ENCODE measurements around the gene NFU1.
"Not testable (repeated sequence)": the region's sequence is repeated elsewhere in the genome, so short reads cannot be mapped to it uniquely, and the experiment has no call there.

Gene NFU1

DNA sequence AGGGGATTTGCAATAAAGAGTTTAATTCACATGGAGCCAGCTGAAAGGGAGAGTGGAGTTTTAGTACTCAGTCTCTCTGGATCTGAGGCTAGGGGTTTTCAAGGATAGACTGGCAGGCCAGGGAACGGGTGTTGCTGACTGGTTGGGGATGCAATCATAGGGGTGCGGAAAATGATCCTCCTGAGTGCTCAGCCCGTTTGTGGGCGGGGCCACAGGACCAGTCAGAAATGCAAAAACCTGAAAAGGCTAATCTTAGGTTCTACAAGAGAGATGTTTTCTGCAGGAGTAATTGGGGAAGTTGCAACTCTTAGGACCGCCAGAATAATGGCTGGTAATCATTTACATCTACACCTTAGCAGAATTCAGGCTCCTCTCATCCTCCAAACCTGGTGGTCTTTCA, 2.5 kb downstream of the NFU1 start:
- no peaks in the 10 kb centered on the region for H3K27me3 ChIP-seq (ENCODE audit: insufficient read depth, low read depth, severe bottlenecking)
- H3K9me3 ChIP-seq (ENCODE audit: severe bottlenecking) = no peaks in the 10 kb centered on the region
- TF ChIP-seq CTCF (IDR thresholded peaks at IDR 0.05; ENCODE audit: low read depth, low read length) = no peak
- no peak for DNase-seq
- H3K4me3 ChIP-seq (ENCODE audit: low read depth, low read length) = no peak overlapping the region
- no peak overlapping the region for H3K27ac ChIP-seq
- peaks cover 18% of the 10 kb centered on the region for H3K36me3 ChIP-seq

DNA sequence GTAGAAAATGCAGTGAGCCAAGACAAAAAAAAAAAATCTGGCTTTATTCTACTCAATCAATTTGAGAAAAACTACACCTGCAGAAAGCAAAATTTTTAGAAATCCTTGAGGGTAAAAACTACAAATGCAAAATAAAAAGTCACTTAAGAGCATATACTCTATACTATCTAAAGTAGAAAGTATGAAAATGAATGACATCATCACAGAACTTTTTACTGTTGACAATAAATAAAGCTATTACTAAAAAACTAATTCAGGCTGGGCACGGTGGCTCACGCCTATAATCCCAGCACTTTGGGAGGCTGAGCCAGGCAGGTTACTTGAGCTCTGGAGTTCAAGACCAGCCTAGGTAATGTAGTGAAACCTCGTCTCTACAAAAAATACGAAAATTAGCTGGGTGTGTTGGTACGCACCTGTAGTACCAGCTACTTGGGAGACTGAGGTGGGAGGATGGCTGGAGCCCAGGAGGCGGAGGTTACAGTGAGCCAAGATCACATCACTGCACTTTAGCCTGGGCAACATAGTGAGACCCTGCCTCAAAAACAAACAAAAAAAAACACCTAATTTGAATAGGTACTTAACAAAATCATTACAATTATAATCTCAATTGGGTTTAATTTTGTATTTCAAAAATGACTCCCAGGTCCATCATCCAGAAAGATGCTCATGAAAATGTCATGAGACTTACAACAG, 7.6 kb downstream of the NFU1 start:
- Histone ChIP-seq H3K9me3 (ENCODE audit: severe bottlenecking) (no peaks in the 10 kb centered on the region), H3K4me3 (ENCODE audit: low read depth, low read length) (no peak overlapping the region), H3K27me3 (ENCODE audit: insufficient read depth, low read depth, severe bottlenecking) (no peaks in the 10 kb centered on the region), H3K27ac (no peak overlapping the region), H3K36me3 (peaks cover 45% of the 10 kb centered on the region)
- TF ChIP-seq CTCF (IDR thresholded peaks at IDR 0.05; ENCODE audit: low read depth, low read length) = no peak
- no peak for DNase-seq

- Histone ChIP-seq H3K27ac (no peak overlapping the region), H3K4me3 (ENCODE audit: low read depth, low read length) (no peak overlapping the region), H3K27me3 (ENCODE audit: insufficient read depth, low read depth, severe bottlenecking) (no peaks in the 10 kb centered on the region), H3K36me3 (peaks cover 45% of the 10 kb centered on the region), H3K9me3 (ENCODE audit: severe bottlenecking) (no peaks in the 10 kb centered on the region)
- TF ChIP-seq CTCF (IDR thresholded peaks at IDR 0.05; ENCODE audit: low read depth, low read length) = no peak
- no peak for DNase-seq
These were observed 8.3 kb downstream of the NFU1 start for GRCh38 chr2:69428981-69429380.

DNA sequence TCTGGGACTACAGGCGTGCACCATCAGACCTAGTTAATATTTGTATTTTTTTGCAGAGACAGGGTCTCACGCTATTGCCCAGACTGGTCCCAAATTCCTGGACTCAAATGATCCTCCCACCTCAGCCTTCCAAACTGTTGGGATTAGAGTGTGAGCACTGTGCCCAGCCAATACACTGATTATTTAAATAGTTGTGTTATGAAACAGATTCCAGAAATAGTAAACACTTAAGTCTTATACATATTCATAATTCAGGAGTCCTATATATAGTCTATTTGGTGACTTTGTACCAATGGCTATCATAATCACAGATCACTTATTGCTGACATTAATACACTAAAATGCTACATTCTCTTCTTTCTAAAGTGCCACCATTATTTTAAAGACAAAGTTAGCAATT, 12.8 kb downstream of the NFU1 start:
- H3K9me3 ChIP-seq (ENCODE audit: severe bottlenecking) = no peaks in the 10 kb centered on the region
- H3K27me3 ChIP-seq (ENCODE audit: insufficient read depth, low read depth, severe bottlenecking) = no peaks in the 10 kb centered on the region
- no peak for TF ChIP-seq CTCF (IDR thresholded peaks at IDR 0.05; ENCODE audit: low read depth, low read length)
- H3K4me3 ChIP-seq (ENCODE audit: low read depth, low read length) = no peak overlapping the region
- H3K27ac ChIP-seq = no peak overlapping the region
- H3K36me3 ChIP-seq = peaks cover 46% of the 10 kb centered on the region
- no peak for DNase-seq

- TF ChIP-seq CTCF (IDR thresholded peaks at IDR 0.05; ENCODE audit: low read depth, low read length) = no peak
- DNase-seq = no peak
- no peak overlapping the region for H3K4me3 ChIP-seq (ENCODE audit: low read depth, low read length)
- H3K36me3 ChIP-seq = peaks cover 44% of the 10 kb centered on the region
- H3K27ac ChIP-seq = no peak overlapping the region
- no peaks in the 10 kb centered on the region for H3K27me3 ChIP-seq (ENCODE audit: insufficient read depth, low read depth, severe bottlenecking)
- H3K9me3 ChIP-seq (ENCODE audit: severe bottlenecking) = no peaks in the 10 kb centered on the region
These were observed 15.0 kb downstream of the NFU1 start for GRCh38 chr2:69422198-69422597.

GRCh38 chr2:69419111-69419510, 18.1 kb downstream of the NFU1 start:
- peaks cover 42% of the 10 kb centered on the region for H3K36me3 ChIP-seq
- H3K27me3 ChIP-seq (ENCODE audit: insufficient read depth, low read depth, severe bottlenecking); H3K4me3 ChIP-seq (ENCODE audit: low read depth, low read length); H3K27ac ChIP-seq; DNase-seq; H3K9me3 ChIP-seq (ENCODE audit: severe bottlenecking): not testable (repeated sequence)

Measured in WERI-Rb-1 (cell line).